Subcutaneous adipose tissue (tissue), 4 donors: Measurements from ENCODE around the gene DNAH10. TPM values are rescaled to one million over a fixed set of nuclear protein-coding genes. Genes with fewer than 3 reads are reported as not detected.

Experiments used
- small RNA-seq: library from RNA; depleted of rRNA; stranded (forward); fragments of <200 nt; gene quantifications from one replicate; pipeline ENCODE3, GENCODE V24; 2016
- total RNA-seq, 4 donors: library from RNA; depleted of rRNA; stranded (reverse); fragments of >200 nt; gene quantifications; one replicate each; pipeline ENCODE4 v1.1.0, GENCODE V29; 2016
- TF ChIP-seq, protein P1 (sequence below): fragments of 450-650 bp; IDR thresholded peaks from one replicate; pipeline ENCODE4 v1.5.1; 2016; ENCODE audit warnings: low read depth, mild to moderate bottlenecking, control low read depth, antibody characterized with exemption, moderate library complexity

The DNAH10 gene
- total RNA-seq, 4 donors from 2014 or later, result under 0.01 to 0.19 (median 0.08) TPM

DNA sequence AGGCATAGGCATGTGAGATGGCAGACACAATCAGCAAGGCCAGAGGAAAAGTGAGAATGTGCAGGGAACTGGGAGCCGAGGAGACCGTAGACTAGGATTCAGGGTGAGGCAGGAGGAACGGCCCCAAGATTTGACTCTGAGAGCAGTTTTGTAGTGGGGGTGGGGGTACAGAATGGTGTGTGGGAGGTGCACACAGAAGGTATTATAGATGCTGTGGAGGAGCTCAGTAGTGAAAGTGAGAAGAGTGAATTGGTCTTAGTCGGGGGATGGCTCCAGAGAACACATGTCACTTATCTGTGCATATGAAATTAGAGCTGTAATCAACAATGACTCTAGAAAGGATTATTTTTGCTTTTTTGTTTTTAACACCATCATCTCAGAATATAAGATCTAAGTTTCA is 222.8 kb downstream of the DNAH10 start:
- TF ChIP-seq, protein P1, sequence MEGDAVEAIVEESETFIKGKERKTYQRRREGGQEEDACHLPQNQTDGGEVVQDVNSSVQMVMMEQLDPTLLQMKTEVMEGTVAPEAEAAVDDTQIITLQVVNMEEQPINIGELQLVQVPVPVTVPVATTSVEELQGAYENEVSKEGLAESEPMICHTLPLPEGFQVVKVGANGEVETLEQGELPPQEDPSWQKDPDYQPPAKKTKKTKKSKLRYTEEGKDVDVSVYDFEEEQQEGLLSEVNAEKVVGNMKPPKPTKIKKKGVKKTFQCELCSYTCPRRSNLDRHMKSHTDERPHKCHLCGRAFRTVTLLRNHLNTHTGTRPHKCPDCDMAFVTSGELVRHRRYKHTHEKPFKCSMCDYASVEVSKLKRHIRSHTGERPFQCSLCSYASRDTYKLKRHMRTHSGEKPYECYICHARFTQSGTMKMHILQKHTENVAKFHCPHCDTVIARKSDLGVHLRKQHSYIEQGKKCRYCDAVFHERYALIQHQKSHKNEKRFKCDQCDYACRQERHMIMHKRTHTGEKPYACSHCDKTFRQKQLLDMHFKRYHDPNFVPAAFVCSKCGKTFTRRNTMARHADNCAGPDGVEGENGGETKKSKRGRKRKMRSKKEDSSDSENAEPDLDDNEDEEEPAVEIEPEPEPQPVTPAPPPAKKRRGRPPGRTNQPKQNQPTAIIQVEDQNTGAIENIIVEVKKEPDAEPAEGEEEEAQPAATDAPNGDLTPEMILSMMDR, result no peak

Small RNAs within 50 kb of the gene (small RNA-seq; reads per million reads assigned to genes)
- gene AC068790.4 (not detected), gene AC068790.6 (not detected)

Other genes with a start within 250 kb of the DNAH10 start
- gene RILPL1, start 228.6 kb upstream of the DNAH10 start, total RNA-seq, result 10 to 100 TPM in 3 of 4 donors, 1 to 10 TPM in 1; 7.3 to 24.7 (median 12.0) TPM
- gene TMED2, start 177.7 kb upstream of the DNAH10 start, total RNA-seq, result 100 to 1,000 TPM; 106 to 259 (median 144) TPM
- 10 to 100 TPM; 16.5 to 35.6 (median 19.4) TPM for gene DDX55, start 160.2 kb upstream of the DNAH10 start, total RNA-seq
- 10 to 100 TPM; 57.6 to 94.5 (median 70.4) TPM for gene EIF2B1, start 128.6 kb upstream of the DNAH10 start, total RNA-seq
- gene GTF2H3, start 128.5 kb upstream of the DNAH10 start, total RNA-seq, result 10 to 100 TPM; 14.3 to 32.1 (median 18.9) TPM
- gene TCTN2, start 91.2 kb upstream of the DNAH10 start, total RNA-seq, result 1 to 10 TPM; 4.5 to 7.7 (median 5.5) TPM
- 10 to 100 TPM; 17.0 to 27.7 (median 19.3) TPM for gene ATP6V0A2, start 49.9 kb upstream of the DNAH10 start, total RNA-seq
- 10 to 100 TPM; 30.3 to 72.3 (median 37.8) TPM for gene CCDC92, start 210.5 kb downstream of the DNAH10 start, total RNA-seq
- 100 to 1,000 TPM in 1 of 4 donors, 10 to 100 TPM in 3; 80.2 to 115 (median 92.6) TPM for gene ZNF664, start 210.9 kb downstream of the DNAH10 start, total RNA-seq